ENCODE measurements around the gene NEK4. TPM values are rescaled to one million over a fixed set of nuclear protein-coding genes. Genes with fewer than 3 reads are reported as not detected.

Gene NEK4
- polyA plus RNA-seq, 1 donor (not counting 4 experiments of a cell fraction or from before 2014, with no cell fraction given) = 13.6 TPM

DNA sequence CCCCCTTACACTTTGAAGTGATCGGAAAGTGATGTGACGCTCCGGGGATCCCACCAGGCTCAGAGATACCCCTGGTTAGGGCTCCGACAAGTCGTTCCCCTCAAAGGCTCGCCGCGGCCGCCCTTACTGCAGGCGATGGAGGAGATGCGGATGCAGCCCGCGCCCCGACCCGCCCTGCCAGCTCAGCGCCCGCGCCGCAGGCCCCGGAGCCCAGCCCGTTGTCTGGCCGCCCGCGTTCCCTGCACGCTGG is 65.4 kb downstream of the NEK4 start:
- no peak for FAIRE-seq
- Histone ChIP-seq H2AFZ (ENCODE audit: control insufficient read depth, low read length) (peak overlapping the region; percentile 99), H3K36me3 (ENCODE audit: control insufficient read depth in 2 of 2, extremely low read depth in 1 of 2, insufficient read depth in 2 of 2, low read length in 2 of 2) (peaks cover 0 to 3% of the 10 kb centered on the region in 2 experiments), H3K9me3 (ENCODE audit: control insufficient read depth, low read depth, low read length) (no peaks in the 10 kb centered on the region), H3K27ac (ENCODE audit: control insufficient read depth, insufficient read depth, low read length) (peak overlapping the region; percentile 75), H3K9ac (ENCODE audit: control insufficient read depth, extremely low read depth, insufficient read depth, low read length) (peak overlapping the region; percentile 92), H3K27me3 (ENCODE audit: control insufficient read depth, extremely low read depth, insufficient read depth, low read length) (no peaks in the 10 kb centered on the region), H3K4me2 (ENCODE audit: control insufficient read depth, extremely low read depth, insufficient read depth, low read depth, low read length) (peak overlapping the region; percentile 99), H3K79me2 (ENCODE audit: control insufficient read depth, insufficient read depth, low read length) (peaks cover 50% of the 10 kb centered on the region), H3K4me3 (ENCODE audit: control insufficient read depth in 2 of 3, extremely low read depth in 1 of 3, insufficient read depth in 2 of 3, low read depth in 1 of 3, low read length in 3 of 3) (peak overlapping the region; percentile 69 to 95 (median 91)), H3K9me1 (ENCODE audit: control insufficient read depth, extremely low read depth, insufficient read depth, low read length) (no peaks in the 10 kb centered on the region), H4K20me1 (ENCODE audit: control insufficient read depth, extremely low read depth, insufficient read depth, low read length) (no peaks in the 10 kb centered on the region), H3K4me1 (ENCODE audit: control insufficient read depth, extremely low read depth, insufficient read depth, low read length) (peaks cover 14% of the 10 kb centered on the region)
- dilution Hi-C loops (cut with MboI; ENCODE audit: extremely low pct_ligation_motif_present, low sequenced_read_pairs) = no loop called here
- TF ChIP-seq CTCF (optimal IDR thresholded peaks at IDR 0.05 in 1 of 3, IDR thresholded peaks at IDR 0.05 in 1 of 3, conservative IDR thresholded peaks at IDR 0.05 in 1 of 3; ENCODE audit: extremely low read depth in 1 of 3, insufficient read depth in 2 of 3, low read length in 3 of 3) (no peak), EZH2 (IDR thresholded peaks at IDR 0.05; ENCODE audit: low read length) (no peak)
- DNase-seq (ENCODE audit: low read depth, low spot score) = no peak

DNA sequence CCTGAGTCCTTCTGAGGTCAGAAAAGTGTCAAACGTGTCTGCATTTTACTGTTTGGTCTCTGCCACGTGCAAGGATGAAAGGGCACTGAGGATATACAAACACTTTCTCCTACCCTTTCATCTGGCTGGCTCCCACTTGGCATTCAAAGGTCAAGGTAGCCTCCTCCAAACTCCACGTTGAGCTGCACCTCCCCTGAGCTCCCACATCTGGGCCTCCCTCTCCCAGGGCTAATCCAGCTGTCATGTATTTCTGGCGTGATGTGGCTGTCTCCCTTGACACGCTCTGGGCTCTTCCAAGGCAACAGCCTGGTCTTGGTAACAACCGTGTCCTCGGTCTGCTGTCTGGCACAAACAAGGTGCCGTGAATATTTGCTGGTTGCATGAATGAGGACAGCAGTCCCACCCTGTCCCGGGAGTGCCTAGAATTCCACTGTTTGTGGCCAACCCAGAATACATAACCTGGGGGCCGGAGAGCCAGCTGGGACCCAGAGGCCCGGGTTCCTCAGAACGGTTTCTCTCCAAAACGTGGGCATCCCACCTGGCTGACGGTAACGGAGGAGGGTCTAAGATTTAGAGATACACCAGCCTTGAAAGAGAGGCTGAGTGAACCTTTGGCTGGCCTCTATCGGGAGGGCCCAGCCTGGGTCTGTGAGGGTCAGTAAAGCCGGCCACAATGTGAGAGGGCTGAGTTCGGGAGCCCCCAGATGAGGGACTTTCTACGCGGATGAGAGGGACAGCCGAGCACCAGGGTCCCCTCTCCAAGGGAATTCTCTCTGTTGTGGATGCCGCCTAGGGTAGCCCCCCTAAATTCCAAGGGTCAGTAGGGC is 65.9 kb downstream of the NEK4 start:
- dilution Hi-C loops (cut with MboI; ENCODE audit: extremely low pct_ligation_motif_present, low sequenced_read_pairs) = no loop called here
- FAIRE-seq = no peak

More for the DNA sequence above, 65.9 kb downstream of the NEK4 start:
- Histone ChIP-seq H3K4me2 (ENCODE audit: control insufficient read depth, extremely low read depth, insufficient read depth, low read depth, low read length) (peak overlapping the region; percentile 99), H3K9me1 (ENCODE audit: control insufficient read depth, extremely low read depth, insufficient read depth, low read length) (no peaks in the 10 kb centered on the region), H3K4me3 (ENCODE audit: control insufficient read depth in 2 of 3, extremely low read depth in 1 of 3, insufficient read depth in 2 of 3, low read depth in 1 of 3, low read length in 3 of 3) (peak overlapping the region; percentile 69 to 95 (median 91)), H2AFZ (ENCODE audit: control insufficient read depth, low read length) (peak overlapping the region; percentile 99), H3K9me3 (ENCODE audit: control insufficient read depth, low read depth, low read length) (no peaks in the 10 kb centered on the region), H3K27ac (ENCODE audit: control insufficient read depth, insufficient read depth, low read length) (peak overlapping the region; percentile 75), H3K36me3 (ENCODE audit: control insufficient read depth in 2 of 2, extremely low read depth in 1 of 2, insufficient read depth in 2 of 2, low read length in 2 of 2) (peaks cover 0 to 3% of the 10 kb centered on the region in 2 experiments), H3K79me2 (ENCODE audit: control insufficient read depth, insufficient read depth, low read length) (peaks cover 50% of the 10 kb centered on the region), H3K9ac (ENCODE audit: control insufficient read depth, extremely low read depth, insufficient read depth, low read length) (peak overlapping the region; percentile 92), H3K4me1 (ENCODE audit: control insufficient read depth, extremely low read depth, insufficient read depth, low read length) (peaks cover 14% of the 10 kb centered on the region), H3K27me3 (ENCODE audit: control insufficient read depth, extremely low read depth, insufficient read depth, low read length) (no peaks in the 10 kb centered on the region), H4K20me1 (ENCODE audit: control insufficient read depth, extremely low read depth, insufficient read depth, low read length) (no peaks in the 10 kb centered on the region)
- no peak for DNase-seq (ENCODE audit: low read depth, low spot score)
- TF ChIP-seq EZH2 (IDR thresholded peaks at IDR 0.05; ENCODE audit: low read length) (no peak), CTCF (optimal IDR thresholded peaks at IDR 0.05 in 1 of 3, IDR thresholded peaks at IDR 0.05 in 1 of 3, conservative IDR thresholded peaks at IDR 0.05 in 1 of 3; ENCODE audit: extremely low read depth in 1 of 3, insufficient read depth in 2 of 3, low read length in 3 of 3) (no peak)
